Peyer's patch (tissue), 4 donors: ENCODE data around the gene TMEM135. TPM values are rescaled to one million over a fixed set of nuclear protein-coding genes. Genes with fewer than 3 reads are reported as not detected.

Experiments
- DNase-seq, 3 donors: peaks; one replicate each; pipeline ENCODE4 v3.0.0-alpha.2; 2017 to 2019
- H3K27ac ChIP-seq, 4 donors: fragments of 200-600 bp; sonication (generic); one replicate each; pipeline ENCODE4 v1.5.1; 2016 to 2019
- H3K27me3 ChIP-seq, 2 donors: fragments of 200-600 bp; sonication (generic); one replicate each; pipeline ENCODE4 v1.5.1; 2019
- H3K36me3 ChIP-seq, 3 donors: fragments of 200-600 bp; sonication (generic); one replicate each; pipeline ENCODE4 v1.5.1; 2016 to 2019
- H3K4me1 ChIP-seq, 4 donors: fragments of 200-600 bp; sonication (generic); one replicate each; pipeline ENCODE4 v1.5.1; 2016 to 2019
- H3K4me3 ChIP-seq, 4 donors: fragments of 200-600 bp; sonication (generic); 1 replicate in 3 of 4; 2 replicates in 1 of 4; pipeline ENCODE4 v1.5.1; 2016 to 2019; ENCODE audit warnings: mild to moderate bottlenecking in 1 of 4
- H3K9me3 ChIP-seq, 4 donors: fragments of 200-600 bp; sonication (generic); one replicate each; pipeline ENCODE4 v1.5.1; 2016 to 2019; ENCODE audit warnings: mild to moderate bottlenecking in 1 of 4
- POLR2A ChIP-seq, 2 donors: fragments of 450-650 bp; IDR thresholded peaks; one replicate each; pipeline ENCODE4 v1.5.1; 2017; ENCODE audit warnings: antibody characterized with exemption in 2 of 2, mild to moderate bottlenecking in 2 of 2, moderate library complexity in 2 of 2
- total RNA-seq, 4 donors: library from RNA; depleted of rRNA; stranded (reverse); fragments of >200 nt; gene quantifications; one replicate each; pipeline ENCODE4 v1.1.0, GENCODE V29; 2016
- TF ChIP-seq, protein P1 (sequence below), 6 experiments: fragments of 450-650 bp in 4 of 6; fragments of 200-600 bp in 2 of 6; sonication (generic) in 1 of 6; IDR thresholded peaks; one replicate each; pipeline ENCODE4 v1.5.1; 2017 to 2019; ENCODE audit warnings: antibody characterized with exemption in 6 of 6, mild to moderate bottlenecking in 3 of 6, moderate library complexity in 1 of 6

The TMEM135 gene
- total RNA-seq, 4 donors from 2014 or later = 23.1 to 58.2 (median 40.1) TPM

DNA sequence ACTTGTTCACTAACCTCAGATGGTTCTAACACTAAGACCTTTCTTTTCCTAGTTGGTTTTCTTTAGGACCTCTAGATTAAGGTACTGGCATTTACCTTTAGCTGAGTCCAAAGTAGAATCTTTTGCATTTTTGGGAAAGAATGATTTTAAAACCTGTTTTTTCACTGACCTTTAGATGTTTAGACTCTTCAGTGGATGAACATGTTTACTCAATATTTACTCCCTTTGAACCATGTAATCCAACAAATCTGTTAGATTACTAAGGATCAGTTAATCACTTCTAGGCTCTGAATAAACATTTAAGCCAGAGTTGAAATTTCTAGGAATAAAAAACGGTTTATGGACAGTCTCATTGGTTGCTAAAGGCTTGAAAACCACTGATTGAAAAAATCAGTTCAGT, 6.2 kb downstream of the TMEM135 start:
- Histone ChIP-seq H3K36me3 (no peaks in the 10 kb centered on the region), H3K27me3 (no peaks in the 10 kb centered on the region), H3K27ac (no peak overlapping the region), H3K9me3 (no peaks in the 10 kb centered on the region), H3K4me1 (peaks cover 0 to 7% (median 0%) of the 10 kb centered on the region in 4 donors), H3K4me3 (no peak overlapping the region)
- DNase-seq = no peak
- no peak for TF ChIP-seq POLR2A (IDR thresholded peaks at IDR 0.05)
- TF ChIP-seq, protein P1, sequence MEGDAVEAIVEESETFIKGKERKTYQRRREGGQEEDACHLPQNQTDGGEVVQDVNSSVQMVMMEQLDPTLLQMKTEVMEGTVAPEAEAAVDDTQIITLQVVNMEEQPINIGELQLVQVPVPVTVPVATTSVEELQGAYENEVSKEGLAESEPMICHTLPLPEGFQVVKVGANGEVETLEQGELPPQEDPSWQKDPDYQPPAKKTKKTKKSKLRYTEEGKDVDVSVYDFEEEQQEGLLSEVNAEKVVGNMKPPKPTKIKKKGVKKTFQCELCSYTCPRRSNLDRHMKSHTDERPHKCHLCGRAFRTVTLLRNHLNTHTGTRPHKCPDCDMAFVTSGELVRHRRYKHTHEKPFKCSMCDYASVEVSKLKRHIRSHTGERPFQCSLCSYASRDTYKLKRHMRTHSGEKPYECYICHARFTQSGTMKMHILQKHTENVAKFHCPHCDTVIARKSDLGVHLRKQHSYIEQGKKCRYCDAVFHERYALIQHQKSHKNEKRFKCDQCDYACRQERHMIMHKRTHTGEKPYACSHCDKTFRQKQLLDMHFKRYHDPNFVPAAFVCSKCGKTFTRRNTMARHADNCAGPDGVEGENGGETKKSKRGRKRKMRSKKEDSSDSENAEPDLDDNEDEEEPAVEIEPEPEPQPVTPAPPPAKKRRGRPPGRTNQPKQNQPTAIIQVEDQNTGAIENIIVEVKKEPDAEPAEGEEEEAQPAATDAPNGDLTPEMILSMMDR (IDR thresholded peaks at IDR 0.05) = no peak

DNA sequence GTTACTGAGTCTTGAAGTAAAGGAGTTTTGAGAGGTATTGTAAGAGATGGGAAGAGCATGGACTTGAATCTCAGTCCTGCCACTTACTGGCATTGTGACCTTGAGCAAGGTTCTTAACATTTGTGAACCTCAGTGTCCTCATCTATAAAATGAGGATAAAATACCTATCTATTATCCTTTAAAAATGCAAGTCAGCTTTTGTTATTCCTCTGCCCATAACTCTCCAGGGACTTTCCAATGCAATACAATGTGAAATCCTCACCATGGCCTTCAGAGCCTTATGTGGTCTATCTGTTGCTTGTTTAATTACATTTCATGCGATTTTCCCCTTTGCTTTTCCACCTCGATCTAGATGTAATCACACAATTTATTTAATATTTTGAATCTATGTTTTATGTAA, 9.1 kb downstream of the TMEM135 start:
- Histone ChIP-seq H3K27ac (no peak overlapping the region), H3K9me3 (no peaks in the 10 kb centered on the region), H3K36me3 (no peaks in the 10 kb centered on the region), H3K4me3 (no peak overlapping the region), H3K27me3 (no peaks in the 10 kb centered on the region), H3K4me1 (no peaks in the 10 kb centered on the region)
- DNase-seq = no peak
- no peak for TF ChIP-seq POLR2A (IDR thresholded peaks at IDR 0.05)
- TF ChIP-seq, protein P1 (IDR thresholded peaks at IDR 0.05) = no peak

GRCh38 chr11:87056091-87056490, 18.4 kb downstream of the TMEM135 start:
- DNase-seq = no peak
- Histone ChIP-seq H3K27me3 (no peaks in the 10 kb centered on the region), H3K4me3 (no peak overlapping the region), H3K4me1 (no peaks in the 10 kb centered on the region), H3K27ac (no peak overlapping the region), H3K9me3 (no peaks in the 10 kb centered on the region), H3K36me3 (no peaks in the 10 kb centered on the region)
- TF ChIP-seq, protein P1 (IDR thresholded peaks at IDR 0.05) = no peak
- no peak for TF ChIP-seq POLR2A (IDR thresholded peaks at IDR 0.05)

GRCh38 chr11:87057749-87058148, 20.0 kb downstream of the TMEM135 start:
- H3K27ac ChIP-seq = no peak overlapping the region

DNA sequence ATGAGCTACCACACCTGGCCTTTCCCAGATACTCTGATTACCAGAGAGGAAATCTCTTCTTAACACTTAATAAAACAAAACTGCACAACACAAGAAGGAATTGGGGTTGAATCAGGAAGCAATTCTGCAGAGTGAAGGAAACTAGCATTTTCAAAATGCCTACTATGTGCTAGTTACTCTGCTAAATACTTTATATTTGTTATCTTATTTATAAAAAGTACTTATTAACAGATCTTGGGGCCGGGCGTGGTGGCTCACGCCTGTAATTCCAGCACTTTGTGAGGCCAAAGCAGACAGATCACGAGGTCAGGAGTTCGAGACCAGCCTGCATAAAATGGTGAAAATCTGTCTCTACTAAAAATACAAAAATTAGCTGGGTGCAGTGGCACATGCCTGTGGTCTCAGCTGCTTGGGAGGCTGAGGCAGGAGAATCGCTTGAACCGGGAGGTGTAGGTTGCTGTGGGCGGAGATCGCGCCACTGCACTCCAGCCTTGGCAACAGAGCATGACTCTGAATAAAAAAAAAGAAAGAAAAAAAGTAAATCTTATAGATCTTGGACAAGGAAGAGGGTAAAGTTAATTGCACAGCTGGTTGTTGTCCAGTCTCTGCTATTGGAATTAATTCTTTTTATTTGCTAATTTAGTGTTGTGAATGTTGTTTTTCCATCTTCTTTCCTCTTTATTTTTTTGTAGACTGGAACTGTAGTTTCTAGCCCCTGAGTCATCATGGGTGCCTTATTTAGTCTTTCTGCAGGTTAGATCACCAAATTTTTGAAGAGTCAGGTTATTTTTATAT, 22.1 kb downstream of the TMEM135 start:
- H3K9me3 ChIP-seq = no peaks in the 10 kb centered on the region
- no peak for DNase-seq
- TF ChIP-seq POLR2A (IDR thresholded peaks at IDR 0.05) = no peak
- TF ChIP-seq, protein P1 (IDR thresholded peaks at IDR 0.05) = no peak
- H3K4me3 ChIP-seq = no peak overlapping the region
- no peaks in the 10 kb centered on the region for H3K36me3 ChIP-seq
- H3K27ac ChIP-seq = no peak overlapping the region
- H3K27me3 ChIP-seq = no peaks in the 10 kb centered on the region
- H3K4me1 ChIP-seq = no peaks in the 10 kb centered on the region

More at GRCh38 chr11:87057749-87058148, 20.0 kb downstream of the TMEM135 start:
- H3K4me3 ChIP-seq = no peak overlapping the region
- no peaks in the 10 kb centered on the region for H3K4me1 ChIP-seq
- no peaks in the 10 kb centered on the region for H3K27me3 ChIP-seq
- TF ChIP-seq, protein P1 (IDR thresholded peaks at IDR 0.05) = no peak
- TF ChIP-seq POLR2A (IDR thresholded peaks at IDR 0.05) = no peak
- no peaks in the 10 kb centered on the region for H3K9me3 ChIP-seq
- no peaks in the 10 kb centered on the region for H3K36me3 ChIP-seq
- no peak for DNase-seq
